Mucosa of descending colon (tissue), 3 donors: ENCODE results near the gene COX20. TPM values are rescaled to one million over a fixed set of nuclear protein-coding genes. Genes with fewer than 3 reads are reported as not detected.

ENCODE experiments used
- ATAC-seq: fragments of 200-7000 bp; cut with Tn5 transposase; one replicate; pipeline ENCODE4 v1.9.1; 2020; ENCODE audit warnings: mild to moderate bottlenecking, moderate library complexity
- DNase-seq, 3 donors: peaks; one replicate each; pipeline ENCODE4 v3.0.0-alpha.2; 2020
- H3K36me3 ChIP-seq: fragments of 200-600 bp; one replicate; pipeline ENCODE4 v1.8.0; 2021; ENCODE audit warnings: low read depth, mild to moderate bottlenecking
- H3K4me1 ChIP-seq: fragments of 200-600 bp; one replicate; pipeline ENCODE4 v1.8.0; 2021; ENCODE audit warnings: low read depth, mild to moderate bottlenecking
- H3K4me3 ChIP-seq: fragments of 200-600 bp; one replicate; pipeline ENCODE4 v1.8.0; 2021; ENCODE audit warnings: mild to moderate bottlenecking
- H3K9me3 ChIP-seq: fragments of 200-600 bp; one replicate; pipeline ENCODE4 v1.8.0; 2021; ENCODE audit warnings: mild to moderate bottlenecking
- intact Hi-C, 2 donors: fragments of 100-400 bp; cut with DNase I in 1 of 2; cut with micrococcal nuclease in 1 of 2; formaldehyde crosslinking; loops; one replicate each; pipeline versions ENCODE4 v1.11.0 to v1.11.1; 2022; cut with DNase I, micrococcal nuclease
- total RNA-seq, 3 donors: library from RNA; stranded (reverse); fragmentation: NEBNext Ultra II Directional in 2 of 3; extraction: Animal tissue kit (Norgen Biotek cat#: 25700) in 2 of 3; gene quantifications; one replicate each; pipeline versions ENCODE4 v1.2.1 to v1.2.4, GENCODE V29; 2021 to 2023
- TF ChIP-seq, protein P1 (sequence below): fragments of 200-600 bp; IDR thresholded peaks from one replicate; pipeline ENCODE4 v1.8.0; 2022; ENCODE audit warnings: antibody characterized with exemption, mild to moderate bottlenecking
- donor health status: DM: no; HTN: no; CAD: no; lungs with moderate emphysema.
- donor health status: DM: no; HTN: no; CAD: no.
- donor health status: DM: no; HTN: yes; CAD: no.

The COX20 gene
- total RNA-seq, 3 donors from 2014 or later = 18.9 to 37.7 (median 32.3) TPM

DNA sequence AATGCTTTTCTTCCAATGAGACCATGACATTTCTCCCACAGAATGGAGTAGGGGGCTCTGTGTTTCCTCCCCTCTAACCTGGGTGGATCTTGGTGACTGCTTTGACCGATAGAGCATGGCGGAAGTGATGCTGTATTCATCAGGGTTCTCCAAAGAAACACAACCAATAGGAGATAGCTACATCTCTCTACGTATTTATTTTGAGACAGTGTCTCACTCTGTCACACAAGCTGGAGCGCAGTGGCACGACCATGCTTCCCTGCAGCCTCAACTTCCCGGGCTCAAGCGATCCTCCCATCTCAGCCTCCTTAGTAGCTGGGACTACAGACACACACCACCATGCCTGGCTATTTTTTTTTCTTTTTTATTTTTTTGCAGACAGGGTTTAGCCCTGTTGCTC lies 58.4 kb downstream of the COX20 start:
- TF ChIP-seq, protein P1, sequence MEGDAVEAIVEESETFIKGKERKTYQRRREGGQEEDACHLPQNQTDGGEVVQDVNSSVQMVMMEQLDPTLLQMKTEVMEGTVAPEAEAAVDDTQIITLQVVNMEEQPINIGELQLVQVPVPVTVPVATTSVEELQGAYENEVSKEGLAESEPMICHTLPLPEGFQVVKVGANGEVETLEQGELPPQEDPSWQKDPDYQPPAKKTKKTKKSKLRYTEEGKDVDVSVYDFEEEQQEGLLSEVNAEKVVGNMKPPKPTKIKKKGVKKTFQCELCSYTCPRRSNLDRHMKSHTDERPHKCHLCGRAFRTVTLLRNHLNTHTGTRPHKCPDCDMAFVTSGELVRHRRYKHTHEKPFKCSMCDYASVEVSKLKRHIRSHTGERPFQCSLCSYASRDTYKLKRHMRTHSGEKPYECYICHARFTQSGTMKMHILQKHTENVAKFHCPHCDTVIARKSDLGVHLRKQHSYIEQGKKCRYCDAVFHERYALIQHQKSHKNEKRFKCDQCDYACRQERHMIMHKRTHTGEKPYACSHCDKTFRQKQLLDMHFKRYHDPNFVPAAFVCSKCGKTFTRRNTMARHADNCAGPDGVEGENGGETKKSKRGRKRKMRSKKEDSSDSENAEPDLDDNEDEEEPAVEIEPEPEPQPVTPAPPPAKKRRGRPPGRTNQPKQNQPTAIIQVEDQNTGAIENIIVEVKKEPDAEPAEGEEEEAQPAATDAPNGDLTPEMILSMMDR = no peak
- Histone ChIP-seq H3K9me3 (no peaks in the 10 kb centered on the region), H3K4me1 (no peaks in the 10 kb centered on the region), H3K4me3 (no peak overlapping the region), H3K36me3 (no peaks in the 10 kb centered on the region)
- DNase-seq = no peak
- no peak for ATAC-seq
- intact Hi-C loops = no loop called here

Other genes with a start within 250 kb of the COX20 start
- 10 to 100 TPM; 26.9 to 30.6 (median 29.7) TPM for gene DESI2, start 182.5 kb upstream of the COX20 start, total RNA-seq
- 100 to 1,000 TPM; 197 to 281 (median 260) TPM for gene HNRNPU, start 28.9 kb downstream of the COX20 start, total RNA-seq